Measurements from ENCODE around the gene TBC1D24. TPM values are rescaled to one million over a fixed set of nuclear protein-coding genes. Genes with fewer than 3 reads are reported as not detected.

TBC1D24 gene
- total and polyA plus RNA-seq, 9 of the 15 experiments (the other 6 are each of a cell fraction or from before 2014, with no cell fraction given) = 1.7 to 22.6 (median 7.2) TPM

DNA sequence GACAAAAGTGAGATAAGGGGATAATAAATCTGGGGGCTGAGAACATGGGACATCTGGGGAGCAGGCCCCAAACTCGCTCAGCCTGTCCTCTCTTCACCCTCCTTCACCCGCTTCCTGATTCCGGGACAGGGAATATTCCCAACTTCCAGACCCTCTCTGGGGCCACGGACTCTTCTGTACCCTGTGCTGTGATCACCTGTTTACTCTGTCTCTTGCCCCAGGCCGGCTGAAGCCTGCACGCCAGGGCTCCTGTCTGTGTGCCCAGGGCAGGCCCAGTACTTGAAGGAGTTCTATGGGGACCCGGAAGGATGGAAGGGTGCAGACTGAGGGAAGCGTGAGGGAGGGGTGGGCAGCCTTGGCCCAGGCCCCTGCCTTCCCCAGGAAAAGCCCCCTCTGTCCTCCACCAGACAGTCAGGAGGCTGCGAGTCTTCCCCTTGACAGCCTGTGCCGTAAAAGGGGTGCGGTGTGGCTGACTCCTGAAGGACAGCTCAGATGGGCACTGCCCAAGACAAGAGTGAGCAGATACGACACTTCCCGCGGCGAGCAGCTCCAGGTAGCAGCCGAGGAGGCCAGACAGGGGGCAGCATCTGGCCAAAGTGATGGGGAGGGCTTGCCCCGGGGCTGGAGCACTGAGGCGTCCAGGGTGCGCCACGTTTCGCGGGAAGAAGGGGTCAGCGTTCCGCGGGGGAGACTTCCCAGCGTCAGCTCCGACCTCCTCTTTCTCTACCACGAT lies 46.7 kb upstream of the TBC1D24 start (continued):
- TF ChIP-seq ZNF134 (CRISPR knock-in tag; conservative IDR thresholded peaks at IDR 0.05) = no peak
- TF ChIP-seq, protein P1, sequence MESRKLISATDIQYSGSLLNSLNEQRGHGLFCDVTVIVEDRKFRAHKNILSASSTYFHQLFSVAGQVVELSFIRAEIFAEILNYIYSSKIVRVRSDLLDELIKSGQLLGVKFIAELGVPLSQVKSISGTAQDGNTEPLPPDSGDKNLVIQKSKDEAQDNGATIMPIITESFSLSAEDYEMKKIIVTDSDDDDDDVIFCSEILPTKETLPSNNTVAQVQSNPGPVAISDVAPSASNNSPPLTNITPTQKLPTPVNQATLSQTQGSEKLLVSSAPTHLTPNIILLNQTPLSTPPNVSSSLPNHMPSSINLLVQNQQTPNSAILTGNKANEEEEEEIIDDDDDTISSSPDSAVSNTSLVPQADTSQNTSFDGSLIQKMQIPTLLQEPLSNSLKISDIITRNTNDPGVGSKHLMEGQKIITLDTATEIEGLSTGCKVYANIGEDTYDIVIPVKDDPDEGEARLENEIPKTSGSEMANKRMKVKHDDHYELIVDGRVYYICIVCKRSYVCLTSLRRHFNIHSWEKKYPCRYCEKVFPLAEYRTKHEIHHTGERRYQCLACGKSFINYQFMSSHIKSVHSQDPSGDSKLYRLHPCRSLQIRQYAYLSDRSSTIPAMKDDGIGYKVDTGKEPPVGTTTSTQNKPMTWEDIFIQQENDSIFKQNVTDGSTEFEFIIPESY (CRISPR knock-in tag; IDR thresholded peaks at IDR 0.05) = no peak
- TF ChIP-seq, protein P2, sequence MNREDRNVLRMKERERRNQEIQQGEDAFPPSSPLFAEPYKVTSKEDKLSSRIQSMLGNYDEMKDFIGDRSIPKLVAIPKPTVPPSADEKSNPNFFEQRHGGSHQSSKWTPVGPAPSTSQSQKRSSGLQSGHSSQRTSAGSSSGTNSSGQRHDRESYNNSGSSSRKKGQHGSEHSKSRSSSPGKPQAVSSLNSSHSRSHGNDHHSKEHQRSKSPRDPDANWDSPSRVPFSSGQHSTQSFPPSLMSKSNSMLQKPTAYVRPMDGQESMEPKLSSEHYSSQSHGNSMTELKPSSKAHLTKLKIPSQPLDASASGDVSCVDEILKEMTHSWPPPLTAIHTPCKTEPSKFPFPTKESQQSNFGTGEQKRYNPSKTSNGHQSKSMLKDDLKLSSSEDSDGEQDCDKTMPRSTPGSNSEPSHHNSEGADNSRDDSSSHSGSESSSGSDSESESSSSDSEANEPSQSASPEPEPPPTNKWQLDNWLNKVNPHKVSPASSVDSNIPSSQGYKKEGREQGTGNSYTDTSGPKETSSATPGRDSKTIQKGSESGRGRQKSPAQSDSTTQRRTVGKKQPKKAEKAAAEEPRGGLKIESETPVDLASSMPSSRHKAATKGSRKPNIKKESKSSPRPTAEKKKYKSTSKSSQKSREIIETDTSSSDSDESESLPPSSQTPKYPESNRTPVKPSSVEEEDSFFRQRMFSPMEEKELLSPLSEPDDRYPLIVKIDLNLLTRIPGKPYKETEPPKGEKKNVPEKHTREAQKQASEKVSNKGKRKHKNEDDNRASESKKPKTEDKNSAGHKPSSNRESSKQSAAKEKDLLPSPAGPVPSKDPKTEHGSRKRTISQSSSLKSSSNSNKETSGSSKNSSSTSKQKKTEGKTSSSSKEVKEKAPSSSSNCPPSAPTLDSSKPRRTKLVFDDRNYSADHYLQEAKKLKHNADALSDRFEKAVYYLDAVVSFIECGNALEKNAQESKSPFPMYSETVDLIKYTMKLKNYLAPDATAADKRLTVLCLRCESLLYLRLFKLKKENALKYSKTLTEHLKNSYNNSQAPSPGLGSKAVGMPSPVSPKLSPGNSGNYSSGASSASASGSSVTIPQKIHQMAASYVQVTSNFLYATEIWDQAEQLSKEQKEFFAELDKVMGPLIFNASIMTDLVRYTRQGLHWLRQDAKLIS (CRISPR knock-in tag; IDR thresholded peaks at IDR 0.05) = 0 out of 2 replicates have a peak, but pooled peaks have one; percentile 18
- TF ChIP-seq, protein P3, sequence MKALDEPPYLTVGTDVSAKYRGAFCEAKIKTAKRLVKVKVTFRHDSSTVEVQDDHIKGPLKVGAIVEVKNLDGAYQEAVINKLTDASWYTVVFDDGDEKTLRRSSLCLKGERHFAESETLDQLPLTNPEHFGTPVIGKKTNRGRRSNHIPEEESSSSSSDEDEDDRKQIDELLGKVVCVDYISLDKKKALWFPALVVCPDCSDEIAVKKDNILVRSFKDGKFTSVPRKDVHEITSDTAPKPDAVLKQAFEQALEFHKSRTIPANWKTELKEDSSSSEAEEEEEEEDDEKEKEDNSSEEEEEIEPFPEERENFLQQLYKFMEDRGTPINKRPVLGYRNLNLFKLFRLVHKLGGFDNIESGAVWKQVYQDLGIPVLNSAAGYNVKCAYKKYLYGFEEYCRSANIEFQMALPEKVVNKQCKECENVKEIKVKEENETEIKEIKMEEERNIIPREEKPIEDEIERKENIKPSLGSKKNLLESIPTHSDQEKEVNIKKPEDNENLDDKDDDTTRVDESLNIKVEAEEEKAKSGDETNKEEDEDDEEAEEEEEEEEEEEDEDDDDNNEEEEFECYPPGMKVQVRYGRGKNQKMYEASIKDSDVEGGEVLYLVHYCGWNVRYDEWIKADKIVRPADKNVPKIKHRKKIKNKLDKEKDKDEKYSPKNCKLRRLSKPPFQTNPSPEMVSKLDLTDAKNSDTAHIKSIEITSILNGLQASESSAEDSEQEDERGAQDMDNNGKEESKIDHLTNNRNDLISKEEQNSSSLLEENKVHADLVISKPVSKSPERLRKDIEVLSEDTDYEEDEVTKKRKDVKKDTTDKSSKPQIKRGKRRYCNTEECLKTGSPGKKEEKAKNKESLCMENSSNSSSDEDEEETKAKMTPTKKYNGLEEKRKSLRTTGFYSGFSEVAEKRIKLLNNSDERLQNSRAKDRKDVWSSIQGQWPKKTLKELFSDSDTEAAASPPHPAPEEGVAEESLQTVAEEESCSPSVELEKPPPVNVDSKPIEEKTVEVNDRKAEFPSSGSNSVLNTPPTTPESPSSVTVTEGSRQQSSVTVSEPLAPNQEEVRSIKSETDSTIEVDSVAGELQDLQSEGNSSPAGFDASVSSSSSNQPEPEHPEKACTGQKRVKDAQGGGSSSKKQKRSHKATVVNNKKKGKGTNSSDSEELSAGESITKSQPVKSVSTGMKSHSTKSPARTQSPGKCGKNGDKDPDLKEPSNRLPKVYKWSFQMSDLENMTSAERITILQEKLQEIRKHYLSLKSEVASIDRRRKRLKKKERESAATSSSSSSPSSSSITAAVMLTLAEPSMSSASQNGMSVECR (CRISPR knock-in tag; IDR thresholded peaks at IDR 0.05) = no peak; the same call in 1 of the 2 replicates
- TF ChIP-seq, protein P4, sequence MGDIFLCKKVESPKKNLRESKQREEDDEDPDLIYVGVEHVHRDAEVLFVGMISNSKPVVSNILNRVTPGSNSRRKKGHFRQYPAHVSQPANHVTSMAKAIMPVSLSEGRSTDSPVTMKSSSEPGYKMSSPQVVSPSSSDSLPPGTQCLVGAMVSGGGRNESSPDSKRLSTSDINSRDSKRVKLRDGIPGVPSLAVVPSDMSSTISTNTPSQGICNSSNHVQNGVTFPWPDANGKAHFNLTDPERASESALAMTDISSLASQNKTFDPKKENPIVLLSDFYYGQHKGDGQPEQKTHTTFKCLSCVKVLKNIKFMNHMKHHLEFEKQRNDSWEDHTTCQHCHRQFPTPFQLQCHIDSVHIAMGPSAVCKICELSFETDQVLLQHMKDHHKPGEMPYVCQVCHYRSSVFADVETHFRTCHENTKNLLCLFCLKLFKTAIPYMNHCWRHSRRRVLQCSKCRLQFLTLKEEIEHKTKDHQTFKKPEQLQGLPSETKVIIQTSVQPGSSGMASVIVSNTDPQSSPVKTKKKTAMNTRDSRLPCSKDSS (IDR thresholded peaks at IDR 0.05; ENCODE audit: low read depth, partially characterized antibody) = no peak
- TF ChIP-seq TAF9B (IDR thresholded peaks at IDR 0.05; ENCODE audit: partially characterized antibody) = no peak
- TF ChIP-seq CHD1 (IDR thresholded peaks at IDR 0.05; ENCODE audit: low read length) = no peak
- TF ChIP-seq, protein P5, sequence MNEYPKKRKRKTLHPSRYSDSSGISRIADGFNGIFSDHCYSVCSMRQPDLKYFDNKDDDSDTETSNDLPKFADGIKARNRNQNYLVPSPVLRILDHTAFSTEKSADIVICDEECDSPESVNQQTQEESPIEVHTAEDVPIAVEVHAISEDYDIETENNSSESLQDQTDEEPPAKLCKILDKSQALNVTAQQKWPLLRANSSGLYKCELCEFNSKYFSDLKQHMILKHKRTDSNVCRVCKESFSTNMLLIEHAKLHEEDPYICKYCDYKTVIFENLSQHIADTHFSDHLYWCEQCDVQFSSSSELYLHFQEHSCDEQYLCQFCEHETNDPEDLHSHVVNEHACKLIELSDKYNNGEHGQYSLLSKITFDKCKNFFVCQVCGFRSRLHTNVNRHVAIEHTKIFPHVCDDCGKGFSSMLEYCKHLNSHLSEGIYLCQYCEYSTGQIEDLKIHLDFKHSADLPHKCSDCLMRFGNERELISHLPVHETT (CRISPR knock-in tag; conservative IDR thresholded peaks at IDR 0.05 in 1 of 2, IDR thresholded peaks at IDR 0.05 in 1 of 2) = no peak
- TF ChIP-seq, protein P6, sequence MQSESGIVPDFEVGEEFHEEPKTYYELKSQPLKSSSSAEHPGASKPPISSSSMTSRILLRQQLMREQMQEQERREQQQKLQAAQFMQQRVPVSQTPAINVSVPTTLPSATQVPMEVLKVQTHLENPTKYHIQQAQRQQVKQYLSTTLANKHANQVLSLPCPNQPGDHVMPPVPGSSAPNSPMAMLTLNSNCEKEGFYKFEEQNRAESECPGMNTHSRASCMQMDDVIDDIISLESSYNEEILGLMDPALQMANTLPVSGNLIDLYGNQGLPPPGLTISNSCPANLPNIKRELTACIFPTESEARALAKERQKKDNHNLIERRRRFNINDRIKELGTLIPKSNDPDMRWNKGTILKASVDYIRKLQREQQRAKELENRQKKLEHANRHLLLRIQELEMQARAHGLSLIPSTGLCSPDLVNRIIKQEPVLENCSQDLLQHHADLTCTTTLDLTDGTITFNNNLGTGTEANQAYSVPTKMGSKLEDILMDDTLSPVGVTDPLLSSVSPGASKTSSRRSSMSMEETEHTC (IDR thresholded peaks at IDR 0.05) = no peak
- TF ChIP-seq ZBTB17 (CRISPR knock-in tag; IDR thresholded peaks at IDR 0.05) = no peak
